GM04504 (cell line): ENCODE data around the gene EPB42.
"Not testable (repeated sequence)": the region's sequence is repeated elsewhere in the genome, so short reads cannot be mapped to it uniquely, and the experiment has no call there.

ENCODE experiments used
- DNase-seq: peaks from one replicate; pipeline ENCODE4 v3.0.0-alpha.2; 2012; ENCODE audit warnings: low read depth

EPB42 gene

DNA sequence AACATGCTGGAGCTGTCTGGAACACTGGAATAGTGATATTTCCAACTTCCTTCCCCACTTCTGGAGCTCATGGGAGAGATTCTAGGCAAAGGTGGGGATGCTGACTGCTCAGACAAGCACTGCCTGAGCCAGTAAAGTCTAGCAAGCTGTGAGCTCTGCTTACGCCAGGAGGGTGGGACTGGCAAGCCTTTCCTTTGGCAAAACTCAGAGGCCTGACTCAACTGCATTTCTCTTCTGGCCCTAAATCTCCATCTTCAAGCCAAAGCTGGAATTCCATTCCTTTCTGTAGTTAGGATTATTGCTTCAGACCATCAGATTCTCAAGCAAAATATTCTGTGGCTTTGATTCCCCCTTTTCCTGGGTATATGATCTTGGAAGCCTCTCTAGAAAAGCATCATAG lies 20.3 kb upstream of the EPB42 start:
- peak; percentile 59 for DNase-seq

DNA sequence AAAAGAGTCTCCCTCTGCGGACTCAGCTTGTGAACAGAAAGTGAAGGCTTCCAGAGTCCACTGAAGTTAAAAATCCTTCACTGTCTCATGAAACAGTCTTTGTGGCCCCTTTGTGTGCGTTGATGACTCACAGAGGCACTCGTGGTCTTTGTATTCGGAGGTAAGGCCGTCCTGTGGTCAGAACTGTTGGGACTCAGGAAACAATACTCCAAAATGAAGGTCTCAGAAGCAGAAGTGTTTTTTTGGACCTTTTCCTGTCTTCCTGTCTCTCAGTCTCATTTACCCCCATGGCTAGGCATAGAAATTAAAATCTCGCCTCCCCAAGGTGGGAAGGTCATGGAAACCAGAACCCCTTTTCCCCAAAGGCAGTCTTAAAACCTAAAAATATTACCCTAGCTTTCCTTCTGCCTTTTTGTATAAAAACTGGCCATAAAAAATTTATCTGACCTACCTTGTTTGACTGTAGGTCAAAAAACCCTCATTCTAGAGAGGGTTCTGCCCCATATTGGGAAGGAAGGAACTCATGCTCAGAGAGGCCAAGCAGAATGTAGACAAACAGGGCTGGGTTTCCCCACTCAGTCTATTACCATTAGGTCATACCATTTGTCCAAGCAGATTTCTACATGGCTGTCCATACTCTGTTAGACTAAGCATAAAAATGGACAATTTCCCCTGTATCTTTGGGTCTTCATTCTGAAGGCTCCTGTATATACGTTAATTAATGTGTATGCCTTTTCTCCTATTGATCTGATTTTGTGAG lies 19.1 kb upstream of the EPB42 start:
- no peak for DNase-seq

DNA sequence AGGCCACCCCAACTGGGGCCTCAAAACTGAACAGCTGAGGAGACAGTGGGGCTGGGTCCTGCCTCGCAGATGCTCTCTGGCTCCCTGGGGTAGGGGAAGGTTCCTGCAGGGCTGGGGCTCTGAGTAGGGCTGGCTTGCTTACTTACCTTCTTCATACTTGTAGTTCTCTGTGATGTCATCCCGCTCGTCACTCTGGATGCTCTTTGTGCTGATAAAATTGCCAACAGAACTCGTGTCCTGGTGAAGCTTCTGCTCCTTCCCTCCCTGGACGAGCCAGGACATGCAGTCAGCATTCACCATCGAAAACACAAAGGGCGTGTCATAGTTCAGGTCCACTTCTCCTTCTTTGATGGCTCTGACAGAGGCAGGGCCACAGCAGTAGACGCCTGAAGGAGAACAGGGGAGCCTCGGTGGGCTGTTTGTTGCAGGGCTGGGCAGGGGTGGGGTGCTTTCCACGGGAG lies 17.9 kb upstream of the EPB42 start:
- DNase-seq, result no peak

DNA sequence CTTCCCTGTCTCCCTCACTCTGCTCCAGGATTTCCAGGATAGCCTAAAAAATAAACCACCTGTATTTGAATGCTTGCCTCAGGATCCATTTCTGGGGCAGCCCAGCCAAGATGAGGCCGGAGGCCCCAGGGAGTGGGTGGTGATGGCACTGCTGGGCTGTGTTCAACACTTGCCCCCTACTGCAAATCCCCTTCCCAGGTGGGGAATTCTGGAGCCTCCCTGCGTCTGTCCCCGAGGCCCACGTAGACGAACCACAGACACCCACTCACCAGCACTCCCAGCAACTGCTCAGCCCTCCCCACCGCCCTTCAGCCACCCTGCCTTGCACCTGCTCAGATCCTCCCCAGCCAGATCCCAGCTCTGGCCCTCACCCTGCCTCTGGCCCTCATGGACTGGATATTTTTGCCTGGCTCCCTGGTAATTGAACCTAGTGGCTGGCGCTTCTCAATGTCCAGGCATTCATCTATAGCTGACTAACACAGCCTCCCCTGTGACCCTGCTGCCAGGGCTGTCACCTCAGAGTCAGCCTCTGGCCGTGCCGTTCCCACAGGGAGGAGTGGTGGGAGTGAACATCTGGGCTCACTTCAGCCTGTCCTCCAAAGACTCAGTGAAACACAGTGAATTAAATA lies 17.1 kb upstream of the EPB42 start:
- no peak for DNase-seq

DNA sequence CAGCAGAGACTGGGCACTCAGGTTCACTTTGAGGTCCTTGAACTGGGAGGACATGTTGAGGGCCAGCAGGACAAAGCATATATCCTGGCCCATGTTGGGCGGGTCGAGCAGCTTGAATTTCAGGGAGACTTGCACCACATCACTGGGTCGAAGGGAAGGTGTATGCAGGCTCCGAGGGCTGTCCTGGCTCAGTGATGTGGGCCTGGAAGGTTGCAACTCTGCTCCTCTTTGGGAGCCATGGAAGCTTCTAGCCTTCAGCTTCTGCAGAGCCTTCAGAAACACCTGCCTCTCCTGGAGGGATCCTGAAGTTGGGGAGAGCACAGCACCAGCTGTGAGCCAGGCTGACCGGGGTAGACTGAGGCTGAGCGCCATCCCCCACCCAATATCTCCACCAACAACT lies 14.7 kb upstream of the EPB42 start:
- no peak for DNase-seq

DNA sequence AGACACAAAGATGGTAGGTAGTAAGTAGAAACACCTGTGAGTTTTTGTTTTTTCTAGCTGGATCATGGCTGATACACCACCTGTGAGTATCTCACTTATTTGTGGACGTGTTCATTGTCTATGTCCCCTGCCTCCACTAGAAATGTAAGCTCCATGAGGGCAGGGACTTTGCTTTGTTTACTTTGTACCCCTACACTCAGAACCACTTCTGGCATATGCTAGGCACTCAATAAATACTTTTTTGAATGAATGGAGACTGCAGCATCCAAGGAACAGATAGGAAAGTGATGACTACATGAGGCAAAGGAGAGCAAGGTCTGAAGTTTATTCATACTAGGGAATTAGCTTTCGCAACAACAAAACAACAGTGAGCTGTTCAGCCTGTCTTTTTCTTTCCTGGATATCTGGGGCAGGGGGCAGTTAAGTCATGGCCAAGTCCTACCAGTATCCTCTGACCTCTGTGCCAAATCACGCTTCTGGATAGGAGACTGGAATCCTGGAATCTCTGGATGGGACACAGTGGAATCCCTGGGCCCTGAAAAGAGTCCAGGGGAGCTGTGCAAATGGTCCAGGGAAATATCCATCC lies 11.6 kb upstream of the EPB42 start:
- DNase-seq, result no peak

DNA sequence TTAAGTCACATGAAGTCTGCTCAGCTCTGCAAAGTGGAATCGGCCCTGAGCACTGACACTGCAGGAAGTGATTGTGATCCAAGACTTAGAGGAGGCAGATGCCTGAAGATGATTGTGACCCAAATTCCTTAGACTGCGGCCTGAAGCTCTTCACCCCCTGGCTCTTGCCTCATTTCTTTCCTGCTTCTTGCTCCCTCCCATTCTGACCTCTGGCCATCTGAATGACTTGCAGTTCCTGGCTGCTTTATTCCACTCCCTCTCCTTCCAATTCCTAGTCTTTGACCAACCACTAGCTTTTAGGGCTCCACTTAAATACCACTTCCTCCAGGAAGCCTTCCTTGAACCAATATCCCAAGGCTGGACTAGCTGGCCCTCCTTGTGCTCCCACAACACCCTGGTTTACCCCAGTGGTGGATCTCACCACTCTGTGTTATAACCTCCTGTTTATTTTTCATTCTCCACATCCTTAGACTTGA lies 9.9 kb upstream of the EPB42 start:
- DNase-seq, result no peak

DNA sequence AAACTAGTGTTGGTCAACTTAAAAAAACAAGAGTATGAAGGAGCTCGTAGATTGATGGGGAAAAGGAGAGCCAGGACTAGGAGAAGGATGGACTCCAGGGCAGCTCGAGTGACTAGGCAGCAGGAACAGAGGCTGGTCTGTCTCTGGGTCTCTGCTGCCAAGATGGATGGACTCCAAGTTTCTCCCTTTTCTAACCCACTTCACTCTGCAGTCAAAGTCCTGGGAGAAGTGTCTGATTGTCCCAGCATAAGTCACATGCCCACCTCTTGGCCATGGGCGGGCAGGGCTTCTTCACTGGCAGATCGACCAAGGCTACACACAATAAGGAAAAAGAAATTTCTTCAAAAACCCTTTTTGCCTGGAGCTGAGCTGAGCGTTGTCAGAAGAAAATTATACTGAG lies 9.2 kb upstream of the EPB42 start:
- DNase-seq, result no peak

DNA sequence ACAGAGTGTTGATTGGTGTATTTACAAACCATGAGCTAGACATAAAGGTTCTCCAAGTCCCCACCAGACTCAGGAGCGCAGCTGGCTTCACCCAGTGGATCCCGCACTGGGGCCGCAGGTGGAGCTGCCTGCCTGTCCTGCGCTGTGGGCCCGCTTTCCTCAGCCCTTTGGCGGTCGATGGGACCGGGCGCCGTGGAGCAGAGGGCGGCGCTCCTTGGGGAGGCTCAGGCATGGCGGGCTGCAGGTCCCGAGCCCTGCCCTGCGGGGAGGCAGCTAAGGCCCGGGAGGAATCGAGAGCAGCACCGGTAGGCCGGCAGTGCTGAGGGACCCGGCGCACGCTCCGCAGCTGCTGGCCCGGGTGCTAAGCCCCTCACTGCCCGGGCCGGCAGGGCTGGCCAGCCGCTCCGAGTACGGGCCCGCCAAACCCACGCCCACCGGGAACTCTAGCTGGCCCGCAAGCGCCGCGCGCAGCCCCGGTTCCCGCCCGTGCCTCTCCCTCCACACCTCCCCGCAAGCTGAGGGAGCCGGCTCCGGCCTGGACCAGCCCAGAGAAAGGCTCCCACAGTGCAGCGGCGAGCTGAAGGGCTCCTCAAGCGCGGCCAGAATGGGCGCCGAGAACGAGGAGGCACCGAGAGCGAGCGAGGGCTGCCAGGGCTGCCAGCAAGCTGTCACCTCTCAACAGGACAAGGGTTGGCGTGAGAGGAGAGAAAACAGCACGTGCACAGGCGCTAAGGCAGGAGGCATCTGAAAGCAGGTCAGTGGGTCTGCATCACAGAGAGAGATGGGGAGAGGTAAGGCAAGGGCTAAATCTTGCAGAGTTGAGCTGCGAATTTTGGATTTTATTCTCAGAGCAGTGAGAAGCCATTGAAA lies 5.9 kb upstream of the EPB42 start:
- no peak for DNase-seq

DNA sequence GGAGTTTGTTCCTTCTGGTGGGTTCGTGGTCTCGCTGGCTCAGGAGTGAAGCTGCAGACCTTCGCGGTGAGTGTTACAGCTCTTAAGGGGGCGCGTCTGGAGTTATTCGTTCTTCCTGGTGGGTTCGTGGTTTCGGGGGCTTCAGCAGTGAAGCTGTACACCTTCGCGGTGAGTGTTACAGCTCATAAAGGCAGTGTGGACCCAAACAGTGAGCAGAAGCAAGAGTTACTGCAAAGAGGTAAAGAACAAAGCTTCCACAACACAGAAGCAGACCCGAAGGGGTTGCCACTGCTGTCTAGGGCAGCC lies 5.1 kb upstream of the EPB42 start:
- DNase-seq, result not testable (repeated sequence)

DNA sequence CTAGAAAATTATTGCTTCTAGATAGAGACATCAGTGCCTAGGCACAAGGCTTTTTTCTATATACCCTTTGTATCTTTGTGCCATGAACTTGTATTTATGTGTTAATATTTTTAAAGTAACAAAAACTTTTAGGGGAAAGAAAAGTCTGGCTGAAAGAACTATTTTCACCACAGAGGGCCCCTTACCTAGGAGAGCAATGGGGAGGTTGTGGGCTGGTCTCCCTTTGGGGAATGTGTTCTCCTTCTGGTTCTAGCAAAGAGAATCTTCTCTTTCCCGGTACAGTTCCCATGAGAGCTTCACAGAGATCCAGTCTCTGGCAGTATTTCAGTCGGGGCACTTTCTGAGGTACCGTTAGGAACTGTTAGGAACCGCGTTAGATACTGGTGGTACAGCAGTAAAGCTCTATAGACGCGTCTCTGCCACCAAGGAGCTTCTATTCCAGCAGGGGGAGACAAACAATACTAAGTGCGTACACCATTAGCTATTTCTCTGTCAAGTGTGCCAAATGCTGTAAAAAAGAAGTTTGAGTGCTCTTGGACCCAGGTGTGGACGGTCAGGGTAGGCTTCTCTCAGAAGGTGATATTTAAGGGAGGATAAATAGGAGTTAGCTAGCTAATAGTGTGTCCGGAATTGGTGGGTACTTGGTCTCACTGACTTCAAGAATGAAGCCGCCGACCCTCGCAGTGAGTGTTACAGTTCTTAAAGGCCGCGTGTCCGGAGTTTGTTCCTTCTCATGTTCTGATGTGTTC lies 4.6 kb upstream of the EPB42 start:
- no peak for DNase-seq

DNA sequence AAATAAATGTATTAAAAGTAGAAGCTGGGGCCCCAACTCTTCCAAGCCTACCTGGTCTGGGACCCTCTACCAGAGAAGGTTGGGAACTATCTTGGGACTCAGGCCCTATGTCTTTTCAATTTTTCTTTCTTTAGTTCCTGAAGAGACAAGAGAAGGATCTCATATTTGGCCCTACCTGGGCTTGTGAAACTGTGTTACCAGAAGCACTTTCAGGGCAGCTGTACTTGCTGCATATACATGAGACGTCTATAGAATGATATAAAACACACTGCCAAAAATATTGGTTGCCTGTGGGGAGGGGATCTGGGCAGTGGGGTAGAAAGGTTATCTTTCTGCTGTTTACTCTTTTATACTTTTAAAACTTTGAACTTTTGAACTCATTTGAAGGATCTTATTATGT lies 604 bp upstream of the EPB42 start:
- DNase-seq, result no peak

DNA sequence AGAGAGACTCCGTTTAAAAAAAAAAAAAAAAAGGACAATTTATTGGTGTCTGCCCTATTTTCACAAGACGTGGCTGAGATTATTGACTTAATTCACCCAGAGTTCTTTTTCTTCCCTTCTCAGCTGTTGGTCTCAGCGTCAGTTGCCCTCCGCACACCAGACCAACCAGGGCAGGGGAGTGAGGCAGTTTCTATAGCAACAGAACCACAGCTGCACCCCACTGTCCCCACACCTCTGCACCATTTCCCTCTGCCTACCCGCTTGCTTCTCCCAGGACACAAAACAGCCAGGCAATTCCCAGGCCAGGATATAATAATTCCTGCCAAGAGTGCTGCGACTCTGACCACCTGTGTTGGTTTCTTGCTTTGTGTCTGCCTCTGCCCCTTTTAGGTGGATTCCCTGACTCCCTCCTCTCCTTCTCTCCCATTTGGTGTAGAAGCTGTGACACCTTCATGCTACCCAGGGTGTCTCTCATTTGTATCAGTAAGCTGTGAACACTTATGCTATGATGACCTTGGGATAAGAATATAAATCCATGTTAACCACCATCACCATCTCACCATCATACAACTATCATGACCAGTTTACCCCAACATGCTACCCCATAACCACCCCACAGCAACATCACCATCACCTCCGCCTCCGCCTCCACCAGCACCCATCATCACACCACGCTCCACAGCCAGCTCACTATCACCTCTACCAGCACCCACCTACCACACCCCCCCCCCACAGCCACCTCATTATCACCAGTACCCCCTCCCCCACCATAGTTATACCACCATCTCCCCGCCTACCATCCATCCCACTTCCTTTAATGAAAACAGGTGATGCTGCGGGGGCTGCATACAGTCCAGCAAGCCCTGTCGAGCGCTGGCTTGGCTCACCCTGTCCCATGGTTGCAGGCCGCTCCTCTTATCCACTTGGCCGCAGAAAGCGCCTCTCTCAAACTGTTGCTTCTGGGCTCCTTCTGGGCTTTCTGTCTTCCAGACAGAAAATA lies 589 bp downstream of the EPB42 start:
- DNase-seq, result no peak

DNA sequence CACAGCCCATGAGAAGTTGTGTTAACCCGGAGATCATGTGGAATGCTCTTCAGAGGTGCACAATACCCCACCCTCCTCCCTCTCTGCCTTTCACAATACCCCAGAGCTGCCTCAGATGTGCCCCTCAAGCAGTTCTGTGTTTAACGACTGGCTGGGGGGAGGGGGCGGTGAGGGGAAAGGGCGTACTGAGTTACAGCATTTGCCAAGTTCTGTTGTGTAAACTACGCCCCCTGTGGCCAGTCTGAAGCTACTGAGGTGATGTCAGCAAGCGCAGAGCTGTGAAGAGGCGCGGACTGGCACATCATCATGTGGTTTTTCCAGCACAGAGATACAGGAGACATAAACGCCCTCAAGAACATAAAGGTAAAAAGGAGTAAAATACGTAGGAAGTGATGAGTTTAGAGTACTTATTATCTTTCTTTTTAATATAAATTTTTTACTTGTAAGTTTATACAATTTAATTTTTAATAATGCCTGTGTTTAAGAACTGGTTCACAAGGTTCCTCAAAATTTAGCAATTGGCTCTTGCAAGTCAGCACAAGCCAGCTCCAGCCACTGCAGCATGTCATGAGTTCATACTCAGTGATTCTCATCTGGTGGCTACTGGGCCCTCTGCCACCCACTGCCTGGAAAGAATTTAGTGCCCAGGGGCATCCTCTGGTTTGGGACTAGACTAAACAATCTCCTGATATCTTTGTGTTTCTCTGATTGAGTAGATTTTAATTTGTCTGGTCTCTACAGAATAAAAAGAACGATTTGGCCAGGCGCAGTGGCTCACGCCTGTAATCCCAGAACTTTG lies 1.7 kb downstream of the EPB42 start:
- DNase-seq, result peak; percentile 12

DNA sequence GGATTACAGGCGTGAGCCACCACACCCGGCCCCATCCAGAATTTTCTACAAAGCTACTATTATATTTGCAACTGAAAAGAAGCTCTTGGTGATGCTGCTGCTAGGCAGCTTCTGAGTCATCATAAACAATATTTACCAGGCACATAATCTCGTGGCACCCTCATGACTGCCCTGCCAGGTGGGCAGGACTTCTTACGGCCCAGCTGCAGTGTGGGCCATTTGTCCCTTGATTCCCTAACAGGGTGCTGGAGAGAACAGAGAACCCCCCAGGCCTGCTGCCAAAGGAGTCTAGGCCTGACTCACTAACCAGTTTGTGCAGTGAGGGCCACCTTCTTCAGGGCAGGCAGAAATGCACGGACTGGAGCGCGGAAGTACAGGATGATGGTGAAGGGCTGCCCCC lies 4.9 kb downstream of the EPB42 start:
- DNase-seq, result no peak

DNA sequence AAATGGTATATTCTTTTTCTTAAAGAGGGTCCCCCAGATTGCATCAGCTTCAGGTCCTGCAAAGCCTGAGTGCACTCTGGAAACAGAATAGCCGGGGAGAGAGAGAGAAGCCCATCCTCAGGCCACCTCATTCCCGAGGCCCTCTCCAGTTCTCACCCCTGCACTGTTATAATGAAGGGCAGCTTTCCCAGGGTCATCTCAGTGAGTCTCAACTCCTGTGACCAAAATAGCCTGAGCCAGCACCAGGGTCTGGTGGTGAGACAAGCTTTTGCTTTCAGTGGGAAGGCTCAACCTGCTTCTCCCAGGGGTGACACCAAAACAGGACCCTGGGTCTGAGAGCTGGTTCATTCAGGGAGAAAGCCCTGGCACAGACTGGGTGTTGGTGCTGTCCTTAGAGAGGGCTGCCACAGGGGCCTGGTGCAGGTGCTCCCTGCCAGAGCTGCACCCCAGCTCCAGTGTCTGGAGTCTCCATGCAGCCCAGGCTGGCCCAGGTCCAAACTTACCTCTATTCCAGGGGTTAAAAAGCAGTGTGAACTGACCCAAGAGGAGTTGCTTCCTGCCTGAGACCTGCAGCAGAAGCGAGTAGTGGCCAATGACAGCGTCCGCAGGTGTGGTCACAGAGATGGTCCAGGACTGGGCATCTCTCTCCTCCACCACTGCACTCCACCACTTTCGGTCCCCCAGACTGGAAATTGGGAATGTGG lies 6.1 kb downstream of the EPB42 start:
- no peak for DNase-seq

DNA sequence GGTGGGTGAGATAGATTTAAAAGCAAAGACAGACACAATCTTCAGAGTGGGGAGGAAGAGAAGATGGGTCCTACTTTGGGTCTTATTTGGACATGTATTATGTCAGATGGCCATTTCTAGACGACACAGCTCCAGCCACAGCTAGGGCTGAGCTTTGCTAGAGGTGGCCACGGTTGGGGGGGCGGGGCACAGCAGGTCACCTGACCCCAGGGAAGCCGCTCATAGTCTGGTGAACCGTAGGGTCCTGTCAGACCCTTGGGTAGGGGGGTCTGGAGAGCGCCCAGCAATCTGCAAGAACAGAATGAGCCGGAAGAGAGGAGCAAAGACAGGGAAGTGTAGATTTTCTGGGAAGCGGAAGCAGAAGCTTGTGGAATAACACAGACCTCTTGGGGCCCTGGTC lies 6.6 kb downstream of the EPB42 start:
- no peak for DNase-seq

DNA sequence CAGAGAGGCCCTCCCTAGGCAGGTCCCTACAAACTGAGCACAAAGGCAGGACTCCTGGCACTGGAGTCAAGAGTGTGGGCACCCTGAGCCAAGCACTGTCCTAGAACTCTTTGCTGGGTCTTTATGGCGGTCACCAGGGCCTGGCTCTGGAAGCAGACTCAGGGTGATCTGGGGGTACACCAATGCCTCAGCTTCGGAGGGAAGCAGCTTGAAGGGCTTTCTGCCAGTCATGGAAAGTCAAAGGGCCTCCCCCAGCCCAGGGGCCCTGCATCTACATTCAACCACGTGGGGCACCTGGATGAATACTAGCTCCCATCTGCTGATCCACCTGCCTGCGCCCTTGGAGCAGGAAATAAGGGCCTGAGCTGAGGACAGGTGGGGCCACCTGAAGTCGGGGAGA lies 7.4 kb downstream of the EPB42 start:
- no peak for DNase-seq

DNA sequence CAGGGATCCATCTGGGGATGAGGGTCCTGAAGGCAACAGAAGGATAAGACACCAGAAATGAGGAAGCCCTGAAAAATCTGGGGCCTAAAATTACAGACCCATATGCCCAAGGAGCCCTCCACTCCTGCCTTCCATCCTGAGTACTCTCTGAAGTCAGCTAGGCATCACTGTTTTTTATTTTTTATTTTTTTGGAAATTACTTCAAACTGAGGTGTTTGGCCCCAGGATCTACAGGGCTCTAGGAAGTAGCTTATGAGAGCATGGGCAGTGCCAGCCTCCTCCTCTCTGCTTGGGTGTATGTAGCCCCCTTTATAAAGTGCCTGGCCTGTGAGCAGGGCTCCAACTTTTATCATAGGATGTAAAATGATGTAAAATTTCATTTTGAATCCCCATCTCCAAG lies 7.9 kb downstream of the EPB42 start:
- DNase-seq, result no peak
